Suprapubic skin (tissue), 4 donors: Measurements from ENCODE around the gene ABLIM2.

ENCODE experiments used
- EP300 ChIP-seq: sonication (generic); formaldehyde crosslinking; IDR thresholded peaks from one replicate; pipeline ENCODE4 v1.6.1; 2017; ENCODE audit warnings: antibody characterized with exemption
- POLR2A ChIP-seq, 2 donors: fragments of 450-650 bp; IDR thresholded peaks; one replicate each; pipeline ENCODE4 v1.6.1; 2017; ENCODE audit warnings: antibody characterized with exemption in 2 of 2, mild to moderate bottlenecking in 2 of 2, moderate library complexity in 2 of 2
- POLR2AphosphoS5 ChIP-seq, 3 donors: sonication (generic); formaldehyde crosslinking; IDR thresholded peaks; one replicate each; pipeline ENCODE4 v1.6.1; 2017; ENCODE audit warnings: antibody characterized with exemption in 3 of 3
- TF ChIP-seq, protein P1 (sequence below), 2 donors: fragments of 200-600 bp in 1 of 2; fragments of 450-650 bp in 1 of 2; sonication (generic) in 1 of 2; IDR thresholded peaks; one replicate each; pipeline ENCODE4 v1.5.1; 2016 to 2019; ENCODE audit warnings: antibody characterized with exemption in 2 of 2, mild to moderate bottlenecking in 1 of 2, moderate library complexity in 1 of 2

GRCh38 chr4:8016527-8016926 is 142.1 kb downstream of the ABLIM2 start:
- TF ChIP-seq, protein P1, sequence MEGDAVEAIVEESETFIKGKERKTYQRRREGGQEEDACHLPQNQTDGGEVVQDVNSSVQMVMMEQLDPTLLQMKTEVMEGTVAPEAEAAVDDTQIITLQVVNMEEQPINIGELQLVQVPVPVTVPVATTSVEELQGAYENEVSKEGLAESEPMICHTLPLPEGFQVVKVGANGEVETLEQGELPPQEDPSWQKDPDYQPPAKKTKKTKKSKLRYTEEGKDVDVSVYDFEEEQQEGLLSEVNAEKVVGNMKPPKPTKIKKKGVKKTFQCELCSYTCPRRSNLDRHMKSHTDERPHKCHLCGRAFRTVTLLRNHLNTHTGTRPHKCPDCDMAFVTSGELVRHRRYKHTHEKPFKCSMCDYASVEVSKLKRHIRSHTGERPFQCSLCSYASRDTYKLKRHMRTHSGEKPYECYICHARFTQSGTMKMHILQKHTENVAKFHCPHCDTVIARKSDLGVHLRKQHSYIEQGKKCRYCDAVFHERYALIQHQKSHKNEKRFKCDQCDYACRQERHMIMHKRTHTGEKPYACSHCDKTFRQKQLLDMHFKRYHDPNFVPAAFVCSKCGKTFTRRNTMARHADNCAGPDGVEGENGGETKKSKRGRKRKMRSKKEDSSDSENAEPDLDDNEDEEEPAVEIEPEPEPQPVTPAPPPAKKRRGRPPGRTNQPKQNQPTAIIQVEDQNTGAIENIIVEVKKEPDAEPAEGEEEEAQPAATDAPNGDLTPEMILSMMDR (IDR thresholded peaks at IDR 0.05): no peak
- no peak for TF ChIP-seq POLR2AphosphoS5 (IDR thresholded peaks at IDR 0.05)
- TF ChIP-seq EP300: no peak
- no peak for TF ChIP-seq POLR2A (IDR thresholded peaks at IDR 0.05)
